Loucy (cell line): ENCODE data around the gene CHKB.

ENCODE experiments used
- CTCF ChIP-seq: fragments of 200-600 bp; sonication (generic); conservative IDR thresholded peaks from 2 replicates; pipeline ENCODE4 v1.5.1; 2014; ENCODE audit warnings: mild to moderate bottlenecking, antibody characterized with exemption, low read length
- EZH2phosphoT487 ChIP-seq: fragments of 200-600 bp; IDR thresholded peaks from 2 replicates; pipeline ENCODE4 v1.6.1; 2018; ENCODE audit warnings: antibody characterized with exemption, mild to moderate bottlenecking, moderate library complexity, borderline replicate concordance

- TF ChIP-seq CTCF: no peak
- TF ChIP-seq EZH2phosphoT487: no peak
These were observed 4.5 kb downstream of the CHKB start, which contains the start of gene CPT1B for GRCh38 chr22:50577987-50578775.
